ENCODE results near the gene RNF8. TPM values are rescaled to one million over a fixed set of nuclear protein-coding genes. Genes with fewer than 3 reads are reported as not detected.

RNF8 gene
- total and polyA plus RNA-seq, 9 of the 15 experiments (the other 6 are each of a cell fraction or from before 2014, with no cell fraction given), result 10.6 to 47.0 (median 37.5) TPM

GRCh38 chr6:37354526-37355384 is 972 bp downstream of the RNF8 start (continued):
- TF ChIP-seq ZBTB2 (IDR thresholded peaks at IDR 0.05) (no peak), ZNF785 (CRISPR knock-in tag; IDR thresholded peaks at IDR 0.05) (no peak)

GRCh38 chr6:37357288-37357687 is 3.5 kb downstream of the RNF8 start:
- Histone ChIP-seq H3K9me1 (ENCODE audit: control insufficient read depth, insufficient read depth, low read length) (no peaks in the 10 kb centered on the region), H3K79me2 (ENCODE audit: control insufficient read depth, insufficient read depth, low read length) (peaks cover 52% of the 10 kb centered on the region), H3K9ac (ENCODE audit: insufficient read depth in 1 of 2, low read depth in 2 of 2, low read length in 2 of 2) (no peak overlapping the region), H3K4me3 (no peak overlapping the region), H3K4me1 (replicated peaks in 1 of 2; ENCODE audit: control insufficient read depth in 2 of 2, insufficient read depth in 2 of 2, low read length in 2 of 2) (peaks cover 25 to 28% of the 10 kb centered on the region in 2 experiments; a peak in 4 of 5 replicates), H3K9me3 (replicated peaks; ENCODE audit: control insufficient read depth, insufficient read depth, low read depth, low read length) (no peaks in the 10 kb centered on the region), H3K36me3 (ENCODE audit: control insufficient read depth, insufficient read depth, low read length) (peaks cover 28% of the 10 kb centered on the region), H3K4me2 (ENCODE audit: insufficient read depth, low read length) (peak overlapping the region; percentile 0; the same call in 1 of the 2 replicates), H3K27me3 (ENCODE audit: control insufficient read depth in 2 of 2, insufficient read depth in 2 of 2, low read length in 2 of 2) (no peaks in the 10 kb centered on the region), H3K27ac (ENCODE audit: extremely low read depth, low read depth, low read length) (no peak overlapping the region), H4K20me1 (replicated peaks; ENCODE audit: control insufficient read depth, insufficient read depth, low read length) (peaks cover 4% of the 10 kb centered on the region; the same call in 1 of the 2 replicates), H2AFZ (ENCODE audit: low read depth, low read length) (no peak overlapping the region)
- no TSS peak for BruUV-seq (replicated peaks)
- ChIA-PET POLR2A (interaction anchor here (0.7 kb wide), 1 partner anchor 340 kb away, joined by 3 read pairs; no protein-coding TSS in a partner anchor), CTCF (ENCODE audit: low intra/inter-chr PET ratio) (no interaction called here)
- ATAC-seq, result no peak
- 7% methylated on average over 1 of the region's 1 CpG for WGBS (ENCODE audit: insufficient coverage, low coverage, missing lambda C conversion rate)
- FAIRE-seq, result no peak
- intact Hi-C loops (cut with micrococcal nuclease) (no loop called here), in situ Hi-C loops (cut with MboI) (loop anchor here (25.0 kb wide), 1 partner anchor 1130 kb away; no protein-coding TSS in a partner anchor)
- DNase-seq (ENCODE audit: extremely low read depth in 1 of 4, low spot score in 3 of 4), result no peak
- TF ChIP-seq MEIS2 (IDR thresholded peaks at IDR 0.05; ENCODE audit: partially characterized antibody) (no peak), EGR1 (conservative IDR thresholded peaks at IDR 0.05) (no peak), POLR2H (tag; IDR thresholded peaks at IDR 0.05; ENCODE audit: low read depth) (no peak), ZNF143 (CRISPR knock-in tag; IDR thresholded peaks at IDR 0.05) (no peak), SP1 (CRISPR knock-in tag; IDR thresholded peaks at IDR 0.05) (no peak), ZBTB9 (CRISPR knock-in tag; IDR thresholded peaks at IDR 0.05) (no peak), ESRRB (CRISPR knock-in tag; IDR thresholded peaks at IDR 0.05; ENCODE audit: borderline replicate concordance) (no peak), MEF2A (IDR thresholded peaks at IDR 0.05; ENCODE audit: control insufficient read depth, low read depth, low read length) (no peak), HES1 (IDR thresholded peaks at IDR 0.05; ENCODE audit: low read depth) (no peak), SMAD1 (IDR thresholded peaks at IDR 0.05; ENCODE audit: low read depth, low read length, partially characterized antibody) (no peak), TARDBP (IDR thresholded peaks at IDR 0.05) (no peak), ZNF507 (tag; conservative IDR thresholded peaks at IDR 0.05) (no peak), JUND (IDR thresholded peaks at IDR 0.05; ENCODE audit: borderline replicate concordance, low read depth, low read length) (no peak), JUND (tag; IDR thresholded peaks at IDR 0.05; ENCODE audit: borderline replicate concordance, low read depth, low read length) (no peak), KLF16 (IDR thresholded peaks at IDR 0.05) (no peak), JUN (IDR thresholded peaks at IDR 0.05; ENCODE audit: borderline replicate concordance, low read depth, low read length) (no peak), JUN (CRISPR knock-in tag; IDR thresholded peaks at IDR 0.05; ENCODE audit: borderline replicate concordance) (no peak)
